Hair follicle dermal papilla cell (primary cell): ENCODE measurements around the gene FOXD4L4. TPM values are rescaled to one million over a fixed set of nuclear protein-coding genes. Genes with fewer than 3 reads are reported as not detected.

Source experiments
- total RNA-seq: library from RNA; depleted of rRNA; stranded (reverse); fragments of >200 nt; gene quantifications from 2 replicates; pipeline ENCODE4 v1.2.3, GENCODE V29; 2012

The FOXD4L4 gene
- under 0.01 TPM in 1 of 2 replicates, not detected in the other for total RNA-seq

GRCh38 chr9:65737096-65737564, at the start of gene FOXD4L4:
Gene FOXD4L4, plus strand, starts transcription at chr9:65737146. Its CDS starts 0 bp downstream, at chr9:65737146.

Other genes with a start within 250 kb of the FOXD4L4 start
- 23.4 and 28.9 TPM in 2 replicates for gene ZNG1E, start 61.2 kb upstream of the FOXD4L4 start, total RNA-seq